Ramos (cell line): ENCODE data around the gene DNAH12.
"Not testable (repeated sequence)": the region's sequence is repeated elsewhere in the genome, so short reads cannot be mapped to it uniquely, and the experiment has no call there.

Experiments
- in situ Hi-C: fragments of 300-500 bp; cut with MboI; formaldehyde crosslinking; loops from one replicate; pipeline ENCODE4 v1.14.3; 2022; ENCODE audit warnings: low sequenced_read_pairs; ENCODE audit not compliant: unreplicated experiment

DNAH12 gene

GRCh38 chr3:57434041-57434440, 110.1 kb downstream of the DNAH12 start:
- in situ Hi-C loops, result no loop called here

- in situ Hi-C loops, result no loop called here
Observed at GRCh38 chr3:57423335-57423734, 120.8 kb downstream of the DNAH12 start.

GRCh38 chr3:57421336-57421735, 122.8 kb downstream of the DNAH12 start:
- in situ Hi-C loops, result no loop called here

GRCh38 chr3:57420001-57420400, 124.1 kb downstream of the DNAH12 start:
- in situ Hi-C loops, result no loop called here

- in situ Hi-C loops, result no loop called here
Observed at GRCh38 chr3:57411715-57412114, 132.4 kb downstream of the DNAH12 start.

GRCh38 chr3:57409471-57409870, 134.7 kb downstream of the DNAH12 start:
- in situ Hi-C loops, result no loop called here

GRCh38 chr3:57402675-57403074, 141.5 kb downstream of the DNAH12 start:
- in situ Hi-C loops, result no loop called here

GRCh38 chr3:57397175-57398026, 146.7 kb downstream of the DNAH12 start:
- in situ Hi-C loops, result no loop called here

GRCh38 chr3:57393977-57394376, 150.2 kb downstream of the DNAH12 start:
- in situ Hi-C loops, result no loop called here

GRCh38 chr3:57391767-57392166, 152.4 kb downstream of the DNAH12 start:
- in situ Hi-C loops, result no loop called here

- in situ Hi-C loops, result no loop called here
Observed at GRCh38 chr3:57389271-57389670, 154.9 kb downstream of the DNAH12 start.

- in situ Hi-C loops, result no loop called here
Observed at GRCh38 chr3:57386307-57386706, 157.8 kb downstream of the DNAH12 start.

- in situ Hi-C loops, result no loop called here
Observed at GRCh38 chr3:57385498-57385897, 158.6 kb downstream of the DNAH12 start.

GRCh38 chr3:57383838-57384237, 160.3 kb downstream of the DNAH12 start:
- in situ Hi-C loops, result no loop called here

- in situ Hi-C loops, result no loop called here
Observed at GRCh38 chr3:57383406-57383805, 160.7 kb downstream of the DNAH12 start.

- in situ Hi-C loops, result no loop called here
Observed at GRCh38 chr3:57382933-57383332, 161.2 kb downstream of the DNAH12 start.

- in situ Hi-C loops, result no loop called here
Observed at GRCh38 chr3:57370341-57370740, 173.8 kb downstream of the DNAH12 start.

GRCh38 chr3:57365089-57365488, 179.1 kb downstream of the DNAH12 start:
- in situ Hi-C loops, result not testable (repeated sequence)

- in situ Hi-C loops, result not testable (repeated sequence)
Observed at GRCh38 chr3:57356275-57356674, 187.9 kb downstream of the DNAH12 start.

GRCh38 chr3:57354768-57355167, 189.4 kb downstream of the DNAH12 start:
- in situ Hi-C loops, result no loop called here

- in situ Hi-C loops, result no loop called here
Observed at GRCh38 chr3:57350271-57350670, 193.9 kb downstream of the DNAH12 start.

GRCh38 chr3:57339071-57339642, 205.0 kb downstream of the DNAH12 start:
- in situ Hi-C loops, result not testable (repeated sequence)
